Ascending aorta (tissue), 2 donors: ENCODE results near the gene BLM. TPM values are rescaled to one million over a fixed set of nuclear protein-coding genes. Genes with fewer than 3 reads are reported as not detected.
"Not testable (repeated sequence)": the region's sequence is repeated elsewhere in the genome, so short reads cannot be mapped to it uniquely, and the experiment has no call there.

ENCODE experiments used
- DNase-seq, 2 donors: peaks; one replicate each; pipeline ENCODE4 v3.0.0-alpha.2; 2019; ENCODE audit warnings: low spot score in 2 of 2
- H3K27ac ChIP-seq, 2 donors: fragments of 200-600 bp; sonication (generic); one replicate each; pipeline ENCODE4 v1.5.1; 2016 to 2017; ENCODE audit warnings: mild to moderate bottlenecking in 1 of 2
- H3K27me3 ChIP-seq: fragments of 200-600 bp; sonication (generic); one replicate; pipeline ENCODE4 v1.5.1; 2017
- H3K36me3 ChIP-seq, 2 donors: fragments of 200-600 bp; sonication (generic); one replicate each; pipeline ENCODE4 v1.5.1; 2016
- H3K4me1 ChIP-seq, 2 donors: fragments of 200-600 bp; sonication (generic); one replicate each; pipeline ENCODE4 v1.5.1; 2016 to 2017; ENCODE audit warnings: mild to moderate bottlenecking in 1 of 2
- H3K4me3 ChIP-seq, 2 donors: fragments of 200-600 bp; sonication (generic); one replicate each; pipeline ENCODE4 v1.5.1; 2016 to 2017; ENCODE audit warnings: mild to moderate bottlenecking in 1 of 2
- H3K9me3 ChIP-seq, 2 donors: fragments of 200-600 bp; sonication (generic); one replicate each; pipeline ENCODE4 v1.5.1; 2016
- CTCF ChIP-seq, 3 experiments: fragments of 200-600 bp in 2 of 3; fragments of 450-650 bp in 1 of 3; sonication (generic) in 2 of 3; IDR thresholded peaks; one replicate each; pipeline ENCODE4 v1.5.1; 2016 to 2019; ENCODE audit warnings: antibody characterized with exemption in 3 of 3, mild to moderate bottlenecking in 1 of 3, moderate library complexity in 1 of 3
- intact Hi-C: fragments of 100-400 bp; cut with DNase I; formaldehyde crosslinking; loops from one replicate; pipeline ENCODE4 v1.15.1; 2023
- total RNA-seq: library from RNA; depleted of rRNA; stranded (reverse); fragments of >200 nt; gene quantifications from one replicate; pipeline ENCODE4 v1.1.0, GENCODE V29; 2016

BLM gene
- total RNA-seq, 1 donor from 2014 or later = 0.11 TPM

DNA sequence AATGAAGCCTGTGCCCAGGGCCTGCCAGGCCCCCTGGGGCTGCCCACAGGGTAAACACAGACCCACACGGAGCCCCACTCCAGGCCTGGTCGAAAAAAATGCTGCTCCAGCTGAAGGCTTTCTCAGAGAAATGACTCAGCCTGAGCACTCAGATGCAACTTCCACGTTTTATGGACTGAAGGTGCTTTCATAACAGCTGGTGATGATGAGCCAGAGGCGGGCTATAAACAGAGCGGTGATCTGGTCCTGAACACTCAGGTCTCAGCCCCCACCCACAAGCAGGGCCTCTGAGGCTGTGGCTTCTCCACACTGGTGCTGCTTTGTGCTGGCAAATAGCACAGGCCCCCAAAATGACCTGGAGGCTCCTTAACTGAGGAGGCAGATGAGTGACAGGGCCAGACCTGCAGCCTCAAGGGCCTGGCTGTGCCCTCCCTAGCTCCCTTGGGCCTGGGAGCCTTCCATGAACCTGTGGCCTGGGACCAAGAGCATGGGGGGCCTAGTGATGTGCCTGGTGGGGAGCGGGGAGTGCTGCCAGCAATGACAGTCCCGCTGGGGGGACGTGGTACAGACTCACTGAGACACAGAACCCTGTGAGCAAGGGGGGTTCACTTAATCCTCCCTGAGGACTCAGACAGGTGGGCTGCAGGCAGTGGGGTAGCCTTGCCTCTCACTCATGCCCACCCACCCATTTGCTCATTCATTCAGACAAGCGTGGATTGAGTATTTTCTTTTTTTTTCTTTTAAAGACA is 128.2 kb downstream of the BLM start:
- Histone ChIP-seq H3K27me3 (no peaks in the 10 kb centered on the region), H3K4me3 (no peak overlapping the region), H3K9me3 (no peaks in the 10 kb centered on the region), H3K4me1 (no peaks in the 10 kb centered on the region), H3K27ac (no peak overlapping the region), H3K36me3 (no peaks in the 10 kb centered on the region)
- intact Hi-C loops = no loop called here
- no peak for TF ChIP-seq CTCF (IDR thresholded peaks at IDR 0.05)
- no peak for DNase-seq

DNA sequence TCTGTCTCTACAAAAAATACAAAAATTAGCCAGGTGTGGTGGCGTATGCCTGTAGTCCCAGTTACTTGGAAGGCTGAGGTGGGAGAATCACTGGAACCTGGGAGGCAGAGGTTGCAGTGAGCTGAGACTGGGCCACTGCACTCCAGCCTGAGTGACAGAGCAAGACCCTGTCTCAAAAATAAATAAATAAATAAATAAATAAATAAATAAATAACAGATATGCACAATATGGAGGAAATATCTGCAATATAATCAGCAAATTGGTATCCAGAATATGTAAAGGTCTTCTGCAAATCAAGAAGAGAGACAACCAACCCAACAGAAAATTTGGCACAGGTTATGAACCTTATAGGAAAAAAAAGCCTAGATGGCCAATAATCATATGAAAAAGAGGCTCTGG is 132.3 kb downstream of the BLM start:
- H3K4me3 ChIP-seq, H3K36me3 ChIP-seq, intact Hi-C loops, H3K9me3 ChIP-seq, H3K27ac ChIP-seq, H3K4me1 ChIP-seq, H3K27me3 ChIP-seq, DNase-seq: not testable (repeated sequence)

DNA sequence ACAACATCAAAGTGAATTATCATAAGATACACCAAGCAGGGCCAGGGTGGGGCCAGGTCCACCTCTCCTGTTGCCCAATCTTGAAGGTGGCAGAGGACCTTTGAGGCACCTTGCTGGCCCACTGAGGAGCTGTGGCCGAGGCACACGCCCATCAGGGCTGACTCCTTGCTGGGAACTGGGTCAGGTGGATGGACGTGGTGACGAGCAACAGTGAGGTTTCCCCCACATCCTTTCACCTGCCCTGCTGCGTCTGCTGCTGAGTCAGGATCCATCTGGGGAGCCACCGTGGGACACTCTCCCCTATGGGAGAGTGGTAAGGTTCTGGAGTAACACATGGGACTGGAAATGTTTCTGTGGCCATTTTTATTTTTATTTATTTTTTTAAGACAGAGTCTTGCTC is 134.0 kb downstream of the BLM start:
- intact Hi-C loops = no loop called here
- no peaks in the 10 kb centered on the region for H3K36me3 ChIP-seq
- TF ChIP-seq CTCF (IDR thresholded peaks at IDR 0.05) = no peak

DNA sequence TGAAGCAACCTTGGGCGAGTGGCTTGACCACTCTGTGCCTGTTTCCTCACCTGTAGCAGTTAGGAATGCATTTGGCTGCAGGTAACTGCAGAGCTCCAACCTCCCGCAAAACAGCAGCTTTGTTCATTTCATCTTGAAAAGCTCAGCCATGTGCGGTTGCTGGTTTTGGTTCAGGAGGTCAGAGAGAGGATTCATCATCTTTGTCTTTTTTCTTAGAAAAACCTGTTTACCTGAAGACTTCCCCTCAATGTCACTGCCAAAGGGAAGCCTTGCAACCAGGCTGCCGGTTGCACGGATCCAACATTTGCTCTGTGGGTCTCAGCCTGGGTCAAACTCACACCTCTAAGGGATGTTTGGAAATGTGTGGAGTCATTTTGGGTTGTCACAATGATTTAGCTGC is 134.8 kb downstream of the BLM start:
- no peaks in the 10 kb centered on the region for H3K27me3 ChIP-seq
- no peak for TF ChIP-seq CTCF (IDR thresholded peaks at IDR 0.05)
- H3K4me1 ChIP-seq = no peaks in the 10 kb centered on the region
- no peak for DNase-seq
- H3K9me3 ChIP-seq = no peaks in the 10 kb centered on the region
- no peaks in the 10 kb centered on the region for H3K36me3 ChIP-seq
- intact Hi-C loops = no loop called here
- no peak overlapping the region for H3K27ac ChIP-seq
- H3K4me3 ChIP-seq = no peak overlapping the region

More for the DNA sequence above, 134.0 kb downstream of the BLM start:
- Histone ChIP-seq H3K4me1 (no peaks in the 10 kb centered on the region), H3K9me3 (no peaks in the 10 kb centered on the region), H3K27me3 (no peaks in the 10 kb centered on the region), H3K4me3 (no peak overlapping the region), H3K27ac (no peak overlapping the region)
- no peak for DNase-seq

DNA sequence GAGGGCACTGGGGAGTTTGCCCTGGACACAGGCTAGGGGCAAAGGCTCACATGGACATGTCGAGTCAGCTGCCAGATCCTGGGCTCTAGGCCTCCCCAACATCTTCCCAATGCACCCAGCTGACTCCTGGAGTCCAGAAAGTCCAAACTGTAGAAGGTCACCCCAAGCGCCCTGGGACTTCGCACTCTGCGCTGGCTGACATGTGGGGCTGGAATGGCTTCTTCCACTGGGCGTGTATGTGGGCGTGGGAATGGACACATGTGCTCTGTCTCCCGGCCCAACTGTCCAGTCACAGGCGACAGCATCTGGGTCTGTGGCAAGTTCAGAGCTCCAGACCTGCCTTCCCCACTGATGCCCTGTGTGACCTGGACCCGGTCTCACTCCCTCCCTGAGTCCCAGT is 138.0 kb downstream of the BLM start:
- H3K4me1 ChIP-seq = no peaks in the 10 kb centered on the region
- no peak for DNase-seq
- TF ChIP-seq CTCF (IDR thresholded peaks at IDR 0.05) = no peak
- intact Hi-C loops = no loop called here
- H3K9me3 ChIP-seq = no peaks in the 10 kb centered on the region
- no peaks in the 10 kb centered on the region for H3K36me3 ChIP-seq
- H3K27ac ChIP-seq = no peak overlapping the region
- no peaks in the 10 kb centered on the region for H3K27me3 ChIP-seq
- H3K4me3 ChIP-seq = no peak overlapping the region

GRCh38 chr15:90857337-90857736 is 140.2 kb downstream of the BLM start:
- intact Hi-C loops = no loop called here
- H3K36me3 ChIP-seq = no peaks in the 10 kb centered on the region
- no peaks in the 10 kb centered on the region for H3K27me3 ChIP-seq
- H3K27ac ChIP-seq = no peak overlapping the region
- no peak for TF ChIP-seq CTCF (IDR thresholded peaks at IDR 0.05)
- H3K9me3 ChIP-seq = no peaks in the 10 kb centered on the region
- no peaks in the 10 kb centered on the region for H3K4me1 ChIP-seq
- H3K4me3 ChIP-seq = no peak overlapping the region
- DNase-seq = no peak
